ENCODE results near the gene TPO. TPM values are rescaled to one million over a fixed set of nuclear protein-coding genes. Genes with fewer than 3 reads are reported as not detected.

TPO gene
- total RNA-seq, 1 experiment from 2014 or later = not detected

DNA sequence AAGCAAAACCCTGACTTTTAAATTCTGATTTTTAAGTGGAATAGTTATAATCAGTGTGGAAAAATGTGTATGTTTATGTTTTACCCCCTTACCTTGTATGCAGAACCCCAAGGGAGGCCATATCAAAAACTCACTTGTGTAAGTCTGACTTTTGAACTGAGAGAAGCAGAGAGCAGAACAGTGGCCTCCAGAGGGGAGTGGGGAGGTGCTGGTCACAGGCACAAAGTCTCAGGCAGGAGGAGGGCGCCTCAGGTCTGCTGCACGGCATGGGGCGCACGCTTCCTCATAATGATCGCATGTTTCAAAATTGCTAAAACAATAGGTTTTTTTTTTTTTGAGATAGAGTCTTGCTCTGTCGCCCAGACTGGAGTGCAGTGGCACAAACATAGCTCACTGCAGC, 127.8 kb downstream of the TPO start:
- Mint-ChIP-seq H3K36me3 (ENCODE audit: insufficient read depth in 1 of 3, low read depth in 3 of 3) (no peaks in the 10 kb centered on the region; a peak in 1 of 7 replicates), H3K27ac (no peak overlapping the region), H3K4me1 (peaks cover 0 to 3% of the 10 kb centered on the region in 2 experiments; a peak in 2 of 4 replicates), H3K9me3 (peaks cover 0 to 3% of the 10 kb centered on the region in 2 experiments; a peak in 1 of 5 replicates), H3K4me3 (no peak overlapping the region), H3K27me3 (ENCODE audit: low read depth) (peaks cover 2% of the 10 kb centered on the region; the same call in 1 of the 2 replicates)
- H3K4ac ChIP-seq (ENCODE audit: low read depth, low read length) = no peak overlapping the region
- no peak overlapping the region for H3K4me2 ChIP-seq (ENCODE audit: insufficient read depth, insufficient read length, low read length)
- no peak overlapping the region for H3K23ac ChIP-seq (ENCODE audit: insufficient read length, low read depth, low read length)
- no peak overlapping the region for H3K9ac ChIP-seq (ENCODE audit: extremely low read depth, insufficient read length, low read length)
- no peak overlapping the region for H2BK120ac ChIP-seq (ENCODE audit: low read depth, low read length, poor library complexity, severe bottlenecking)
- DNase-seq = no peak
- no peak overlapping the region for H2BK15ac ChIP-seq (ENCODE audit: low read depth, low read length)
- no peak overlapping the region for H4K5ac ChIP-seq (ENCODE audit: insufficient read length, low read depth, low read length)
- H3K27me3 ChIP-seq (ENCODE audit: insufficient read depth, low read length) = no peaks in the 10 kb centered on the region
- H3K18ac ChIP-seq (ENCODE audit: insufficient read length, low read depth, low read length) = no peak overlapping the region
- H4K20me1 ChIP-seq (ENCODE audit: control insufficient read depth, insufficient read depth, insufficient read length) = peaks cover 4% of the 10 kb centered on the region
- H2AK5ac ChIP-seq (ENCODE audit: insufficient read length, low read length) = no peak overlapping the region
- no peak overlapping the region for H2BK5ac ChIP-seq (ENCODE audit: insufficient read length, low read length)
- no CpG with 5 or more reads among the region's 6 CpGs for WGBS (ENCODE audit: extremely low coverage, insufficient read length, low lambda C conversion rate)
- H3K56ac ChIP-seq (ENCODE audit: insufficient read length, low read depth, low read length) = no peak overlapping the region
- H3K4me1 ChIP-seq (ENCODE audit: insufficient read depth, low read length) = no peaks in the 10 kb centered on the region
- H3K79me1 ChIP-seq (ENCODE audit: insufficient read depth, low read depth, low read length, poor library complexity, severe bottlenecking) = no peaks in the 10 kb centered on the region
- no peak overlapping the region for H3K14ac ChIP-seq (ENCODE audit: insufficient read depth, low read length)
- H3K23me2 ChIP-seq (ENCODE audit: insufficient read length, low read depth, low read length, poor library complexity, severe bottlenecking) = no peaks in the 10 kb centered on the region
- no peak overlapping the region for H3K27ac ChIP-seq (ENCODE audit: insufficient read length, low read depth, low read length)
- no peak for TF ChIP-seq CTCF (conservative IDR thresholded peaks at IDR 0.05)
- no peak overlapping the region for H4K91ac ChIP-seq (ENCODE audit: insufficient read length, low read depth, low read length)
- no peak overlapping the region for H3T11ph ChIP-seq (ENCODE audit: low read length)
- no peak overlapping the region for H2BK20ac ChIP-seq (ENCODE audit: low read depth, low read length, poor library complexity, severe bottlenecking)
- no peaks in the 10 kb centered on the region for H3K9me3 ChIP-seq (ENCODE audit: control insufficient read depth, low read depth, low read length)
- H2AFZ ChIP-seq (ENCODE audit: low read length) = no peak overlapping the region
- H2BK12ac ChIP-seq (ENCODE audit: insufficient read length, low read depth, low read length) = no peak overlapping the region
- no peaks in the 10 kb centered on the region for H3K79me2 ChIP-seq (ENCODE audit: insufficient read depth, low read length)
- H4K8ac ChIP-seq (replicated peaks; ENCODE audit: insufficient read length, low read depth, low read length) = no peak overlapping the region

Measured in H9 (cell line).